Measurements from ENCODE around the gene PURB. TPM values are rescaled to one million over a fixed set of nuclear protein-coding genes. Genes with fewer than 3 reads are reported as not detected.

Gene PURB
- total RNA-seq, 4 donors from 2014 or later: 28.1 to 39.3 (median 31.3) TPM

DNA sequence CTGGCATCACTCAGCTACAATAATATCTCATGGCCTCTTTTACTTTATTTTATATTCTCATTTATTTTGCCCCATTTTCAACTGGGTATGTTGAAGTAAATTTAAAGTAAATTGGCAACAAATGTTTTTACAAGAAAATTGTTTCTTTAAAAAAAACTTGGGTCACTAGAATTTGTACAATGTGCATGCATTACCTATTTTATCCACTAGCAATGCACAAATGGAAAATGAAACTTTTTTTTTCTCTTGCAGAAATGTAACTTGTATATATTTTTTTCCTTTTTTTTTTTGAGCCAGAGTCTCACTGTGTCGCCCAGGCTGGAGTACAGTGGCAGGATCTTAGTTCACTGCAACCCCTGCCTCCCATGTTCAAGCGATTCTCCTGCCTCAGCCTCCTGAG is 27.2 kb downstream of the PURB start:
- Histone ChIP-seq H3K9me3 (no peaks in the 10 kb centered on the region), H3K27me3 (no peaks in the 10 kb centered on the region), H3K4me3 (no peak overlapping the region), H3K4me1 (peaks cover 5% of the 10 kb centered on the region), H3K27ac (no peak overlapping the region), H3K36me3 (no peaks in the 10 kb centered on the region)
- WGBS: 88% methylated on average over 2 of the region's 2 CpGs
- no peak for DNase-seq (ENCODE audit: low spot score in 2 of 2)
- TF ChIP-seq POLR2AphosphoS5 (IDR thresholded peaks at IDR 0.05): no peak
- TF ChIP-seq POLR2A (IDR thresholded peaks at IDR 0.05): no peak
- TF ChIP-seq, protein P1, sequence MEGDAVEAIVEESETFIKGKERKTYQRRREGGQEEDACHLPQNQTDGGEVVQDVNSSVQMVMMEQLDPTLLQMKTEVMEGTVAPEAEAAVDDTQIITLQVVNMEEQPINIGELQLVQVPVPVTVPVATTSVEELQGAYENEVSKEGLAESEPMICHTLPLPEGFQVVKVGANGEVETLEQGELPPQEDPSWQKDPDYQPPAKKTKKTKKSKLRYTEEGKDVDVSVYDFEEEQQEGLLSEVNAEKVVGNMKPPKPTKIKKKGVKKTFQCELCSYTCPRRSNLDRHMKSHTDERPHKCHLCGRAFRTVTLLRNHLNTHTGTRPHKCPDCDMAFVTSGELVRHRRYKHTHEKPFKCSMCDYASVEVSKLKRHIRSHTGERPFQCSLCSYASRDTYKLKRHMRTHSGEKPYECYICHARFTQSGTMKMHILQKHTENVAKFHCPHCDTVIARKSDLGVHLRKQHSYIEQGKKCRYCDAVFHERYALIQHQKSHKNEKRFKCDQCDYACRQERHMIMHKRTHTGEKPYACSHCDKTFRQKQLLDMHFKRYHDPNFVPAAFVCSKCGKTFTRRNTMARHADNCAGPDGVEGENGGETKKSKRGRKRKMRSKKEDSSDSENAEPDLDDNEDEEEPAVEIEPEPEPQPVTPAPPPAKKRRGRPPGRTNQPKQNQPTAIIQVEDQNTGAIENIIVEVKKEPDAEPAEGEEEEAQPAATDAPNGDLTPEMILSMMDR (IDR thresholded peaks at IDR 0.05): no peak
- no peak for TF ChIP-seq EP300 (IDR thresholded peaks at IDR 0.05)

- Histone ChIP-seq H3K9me3 (no peaks in the 10 kb centered on the region), H3K27me3 (no peaks in the 10 kb centered on the region), H3K27ac (no peak overlapping the region), H3K4me1 (peaks cover 5% of the 10 kb centered on the region), H3K36me3 (no peaks in the 10 kb centered on the region), H3K4me3 (no peak overlapping the region)
- no peak for DNase-seq (ENCODE audit: low spot score in 2 of 2)
- no peak for TF ChIP-seq POLR2A (IDR thresholded peaks at IDR 0.05)
- 90% methylated on average over 8 of the region's 8 CpGs for WGBS
Observed at GRCh38 chr7:44854644-44855364, 30.5 kb downstream of the PURB start.

DNA sequence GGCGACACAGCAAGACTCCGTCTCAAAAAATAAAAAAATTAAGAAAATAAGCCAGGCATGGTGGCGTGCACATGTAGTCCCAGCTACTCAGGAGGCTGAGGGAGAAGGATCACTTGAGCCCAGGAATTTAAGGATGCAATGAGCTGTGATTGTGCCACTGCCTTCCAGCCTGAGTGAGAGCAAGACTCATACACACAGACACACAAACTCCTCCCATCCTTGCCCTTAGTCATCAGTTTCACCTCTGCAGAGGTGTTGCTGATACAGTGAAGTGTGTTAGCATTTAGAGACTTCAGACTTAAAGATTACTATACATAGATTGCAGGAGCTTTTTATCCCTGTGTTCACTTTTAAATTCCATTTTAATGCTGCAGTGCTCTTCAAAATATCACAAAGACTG is 31.9 kb downstream of the PURB start:
- Histone ChIP-seq H3K27me3 (no peaks in the 10 kb centered on the region), H3K4me1 (peaks cover 12% of the 10 kb centered on the region), H3K27ac (no peak overlapping the region), H3K9me3 (no peaks in the 10 kb centered on the region), H3K36me3 (no peaks in the 10 kb centered on the region), H3K4me3 (no peak overlapping the region)
- 96% methylated on average over 3 of the region's 3 CpGs for WGBS
- no peak for TF ChIP-seq POLR2AphosphoS5 (IDR thresholded peaks at IDR 0.05)
- TF ChIP-seq, protein P1 (IDR thresholded peaks at IDR 0.05): no peak
- no peak for TF ChIP-seq POLR2A (IDR thresholded peaks at IDR 0.05)
- no peak for TF ChIP-seq EP300 (IDR thresholded peaks at IDR 0.05)
- DNase-seq (ENCODE audit: low spot score in 2 of 2): no peak

DNA sequence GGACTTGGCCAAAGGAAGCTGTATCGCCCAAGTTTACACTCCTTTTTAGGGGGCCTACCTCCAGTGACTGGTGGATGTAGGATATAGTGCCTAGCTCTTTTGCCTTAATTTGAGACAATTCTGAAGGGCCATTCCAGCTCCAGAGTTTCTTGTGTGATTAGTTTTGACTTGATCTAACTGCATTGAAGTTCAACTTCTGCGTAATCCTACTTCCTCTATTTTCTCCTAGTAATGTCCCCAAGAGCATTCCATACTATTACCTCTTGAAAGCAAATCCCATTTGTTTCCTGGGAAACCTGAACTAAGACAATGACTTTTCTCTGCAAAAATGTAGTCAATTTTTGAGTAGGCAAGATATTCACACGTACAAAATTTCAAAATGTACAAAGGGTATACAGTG is 32.7 kb downstream of the PURB start:
- no peak for DNase-seq (ENCODE audit: low spot score in 2 of 2)
- TF ChIP-seq POLR2A (IDR thresholded peaks at IDR 0.05) (no peak), POLR2AphosphoS5 (IDR thresholded peaks at IDR 0.05) (no peak), EP300 (IDR thresholded peaks at IDR 0.05) (no peak)
- TF ChIP-seq, protein P1 (IDR thresholded peaks at IDR 0.05): no peak
- H3K4me3 ChIP-seq: no peak overlapping the region
- H3K4me1 ChIP-seq: peaks cover 12% of the 10 kb centered on the region
- H3K36me3 ChIP-seq: no peaks in the 10 kb centered on the region
- no peaks in the 10 kb centered on the region for H3K9me3 ChIP-seq
- H3K27ac ChIP-seq: no peak overlapping the region
- 87% methylated on average over 3 of the region's 3 CpGs for WGBS
- H3K27me3 ChIP-seq: no peaks in the 10 kb centered on the region

DNA sequence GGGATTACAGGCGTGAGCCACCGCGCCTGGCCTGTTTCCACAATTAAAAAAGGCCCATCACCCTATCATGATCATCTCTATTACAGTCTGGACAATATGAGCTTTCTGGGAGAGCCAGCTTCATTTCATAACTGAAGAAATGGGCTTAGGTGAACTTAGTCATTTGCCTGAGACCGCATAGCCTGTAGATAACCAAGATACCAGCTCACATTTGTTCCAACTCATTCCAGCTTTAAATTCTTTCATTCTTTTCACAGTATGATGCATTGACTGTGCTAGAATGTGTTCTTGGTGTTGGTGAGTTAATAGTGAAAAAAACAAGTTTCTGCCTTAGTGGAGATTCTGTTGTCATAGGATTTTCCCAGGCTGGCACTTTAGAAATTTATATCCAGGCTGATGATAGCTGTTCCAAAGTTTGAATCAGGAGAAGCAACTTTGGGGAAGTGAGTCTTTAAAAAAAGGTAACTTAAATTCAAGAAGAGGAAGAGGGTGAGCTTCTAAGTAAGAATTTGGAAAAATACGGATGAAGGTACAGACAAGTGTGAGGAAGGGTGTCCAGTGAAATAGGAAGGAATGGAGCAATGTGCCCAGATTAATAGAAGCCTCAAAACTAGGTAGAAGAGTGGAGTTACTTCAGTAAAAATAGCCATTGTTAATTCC is 35.3 kb downstream of the PURB start:
- Histone ChIP-seq H3K9me3 (no peaks in the 10 kb centered on the region), H3K27ac (no peak overlapping the region), H3K4me3 (no peak overlapping the region), H3K27me3 (no peaks in the 10 kb centered on the region), H3K36me3 (no peaks in the 10 kb centered on the region), H3K4me1 (peaks cover 25% of the 10 kb centered on the region)
- TF ChIP-seq, protein P1 (IDR thresholded peaks at IDR 0.05): no peak
- no peak for TF ChIP-seq POLR2AphosphoS5 (IDR thresholded peaks at IDR 0.05)
- no peak for TF ChIP-seq POLR2A (IDR thresholded peaks at IDR 0.05)
- no peak for TF ChIP-seq EP300 (IDR thresholded peaks at IDR 0.05)
- WGBS: 90% methylated on average over 5 of the region's 5 CpGs
- no peak for DNase-seq (ENCODE audit: low spot score in 2 of 2)
